WTC11 (cell line): ENCODE data around the gene TNS3.

Experiments used
- CBFB ChIP-seq: sonication (generic); formaldehyde crosslinking; IDR thresholded peaks from 2 replicates; pipeline ENCODE4 v1.8.1; 2022; ENCODE audit warnings: mild to moderate bottlenecking, low read depth, missing genetic modification reagents
- ESRRA ChIP-seq: sonication (generic); formaldehyde crosslinking; IDR thresholded peaks from 2 replicates; pipeline ENCODE4 v1.8.1; 2022; ENCODE audit warnings: mild to moderate bottlenecking, missing genetic modification reagents, borderline replicate concordance
- ETV6 ChIP-seq: sonication (generic); formaldehyde crosslinking; IDR thresholded peaks from 2 replicates; pipeline ENCODE4 v1.8.1; 2022; ENCODE audit warnings: mild to moderate bottlenecking, missing genetic modification reagents
- KAT7 ChIP-seq: sonication (generic); formaldehyde crosslinking; IDR thresholded peaks from 2 replicates; pipeline ENCODE4 v1.8.1; 2023; ENCODE audit warnings: missing genetic modification reagents, mild to moderate bottlenecking, borderline replicate concordance
- RELA ChIP-seq: sonication (generic); formaldehyde crosslinking; IDR thresholded peaks from 2 replicates; pipeline ENCODE4 v1.8.1; 2022; ENCODE audit warnings: missing genetic modification reagents, mild to moderate bottlenecking, borderline replicate concordance
- SMAD4 ChIP-seq: sonication (generic); formaldehyde crosslinking; IDR thresholded peaks from 2 replicates; pipeline ENCODE4 v1.8.0; 2022; ENCODE audit warnings: mild to moderate bottlenecking, missing genetic modification reagents
- TCF7 ChIP-seq: sonication (generic); formaldehyde crosslinking; IDR thresholded peaks from 2 replicates; pipeline ENCODE4 v1.8.0; 2022; ENCODE audit warnings: mild to moderate bottlenecking, low read depth, missing genetic modification reagents, moderate library complexity
- ZBTB21 ChIP-seq: sonication (generic); formaldehyde crosslinking; IDR thresholded peaks from 2 replicates; pipeline ENCODE4 v1.8.1; 2023; ENCODE audit warnings: mild to moderate bottlenecking, missing genetic modification reagents, borderline replicate concordance
- TF ChIP-seq, protein P1 (sequence below): fragments of 200-600 bp; IDR thresholded peaks from 2 replicates; pipeline ENCODE4 v1.8.0; 2022; ENCODE audit warnings: antibody characterized with exemption
- TF ChIP-seq, protein P2 (sequence below): sonication (generic); formaldehyde crosslinking; IDR thresholded peaks from 2 replicates; pipeline ENCODE4 v1.8.1; 2023; ENCODE audit warnings: mild to moderate bottlenecking, missing genetic modification reagents
- TF ChIP-seq, protein P3 (sequence below): sonication (generic); formaldehyde crosslinking; IDR thresholded peaks from 2 replicates; pipeline ENCODE4 v1.8.1; 2022; ENCODE audit warnings: low read depth, missing genetic modification reagents, borderline replicate concordance

DNA sequence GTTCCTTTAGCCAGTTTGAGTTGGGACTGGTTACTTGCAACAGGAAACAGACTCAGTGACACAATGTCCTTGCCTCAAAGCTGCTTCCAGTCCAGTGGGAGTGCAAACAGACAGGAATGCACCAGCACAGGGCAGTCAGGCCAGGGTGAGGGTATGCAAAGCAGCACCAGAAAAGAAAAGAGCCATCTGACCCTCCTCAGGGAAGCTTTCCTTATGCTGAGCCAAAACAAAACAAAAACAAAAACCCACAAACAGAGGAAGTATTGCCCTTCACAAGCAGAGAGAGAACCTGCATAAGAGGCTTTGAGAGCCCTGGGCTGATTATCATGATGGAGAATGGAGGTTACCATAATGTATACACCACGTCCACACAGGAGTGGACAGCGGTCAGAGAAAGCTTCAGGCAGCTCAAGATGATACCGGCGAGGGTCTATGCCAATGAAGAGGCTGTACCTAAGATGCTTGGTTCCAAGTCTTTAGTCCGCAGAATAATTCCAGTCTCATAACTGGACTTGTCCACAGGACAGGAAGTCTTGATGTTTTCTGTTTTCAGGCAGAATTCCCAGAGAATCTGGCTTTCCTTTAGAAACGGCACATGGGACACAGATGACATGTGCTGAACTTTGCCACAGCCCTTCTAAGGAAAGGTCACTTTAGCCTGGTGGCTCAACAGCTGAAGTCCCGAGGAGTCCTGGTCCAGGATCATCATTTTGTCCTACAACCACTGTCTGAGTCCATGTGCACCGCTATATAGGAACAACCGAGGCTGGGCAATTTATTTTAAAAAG lies 263.3 kb downstream of the TNS3 start:
- TF ChIP-seq, protein P1, sequence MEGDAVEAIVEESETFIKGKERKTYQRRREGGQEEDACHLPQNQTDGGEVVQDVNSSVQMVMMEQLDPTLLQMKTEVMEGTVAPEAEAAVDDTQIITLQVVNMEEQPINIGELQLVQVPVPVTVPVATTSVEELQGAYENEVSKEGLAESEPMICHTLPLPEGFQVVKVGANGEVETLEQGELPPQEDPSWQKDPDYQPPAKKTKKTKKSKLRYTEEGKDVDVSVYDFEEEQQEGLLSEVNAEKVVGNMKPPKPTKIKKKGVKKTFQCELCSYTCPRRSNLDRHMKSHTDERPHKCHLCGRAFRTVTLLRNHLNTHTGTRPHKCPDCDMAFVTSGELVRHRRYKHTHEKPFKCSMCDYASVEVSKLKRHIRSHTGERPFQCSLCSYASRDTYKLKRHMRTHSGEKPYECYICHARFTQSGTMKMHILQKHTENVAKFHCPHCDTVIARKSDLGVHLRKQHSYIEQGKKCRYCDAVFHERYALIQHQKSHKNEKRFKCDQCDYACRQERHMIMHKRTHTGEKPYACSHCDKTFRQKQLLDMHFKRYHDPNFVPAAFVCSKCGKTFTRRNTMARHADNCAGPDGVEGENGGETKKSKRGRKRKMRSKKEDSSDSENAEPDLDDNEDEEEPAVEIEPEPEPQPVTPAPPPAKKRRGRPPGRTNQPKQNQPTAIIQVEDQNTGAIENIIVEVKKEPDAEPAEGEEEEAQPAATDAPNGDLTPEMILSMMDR, result no peak
- no peak for TF ChIP-seq ETV6
- no peak for TF ChIP-seq ESRRA
- no peak for TF ChIP-seq RELA (CRISPR knock-in tag)
- no peak for TF ChIP-seq KAT7 (CRISPR knock-in tag)
- no peak for TF ChIP-seq ZBTB21 (CRISPR knock-in tag)
- TF ChIP-seq, protein P2, sequence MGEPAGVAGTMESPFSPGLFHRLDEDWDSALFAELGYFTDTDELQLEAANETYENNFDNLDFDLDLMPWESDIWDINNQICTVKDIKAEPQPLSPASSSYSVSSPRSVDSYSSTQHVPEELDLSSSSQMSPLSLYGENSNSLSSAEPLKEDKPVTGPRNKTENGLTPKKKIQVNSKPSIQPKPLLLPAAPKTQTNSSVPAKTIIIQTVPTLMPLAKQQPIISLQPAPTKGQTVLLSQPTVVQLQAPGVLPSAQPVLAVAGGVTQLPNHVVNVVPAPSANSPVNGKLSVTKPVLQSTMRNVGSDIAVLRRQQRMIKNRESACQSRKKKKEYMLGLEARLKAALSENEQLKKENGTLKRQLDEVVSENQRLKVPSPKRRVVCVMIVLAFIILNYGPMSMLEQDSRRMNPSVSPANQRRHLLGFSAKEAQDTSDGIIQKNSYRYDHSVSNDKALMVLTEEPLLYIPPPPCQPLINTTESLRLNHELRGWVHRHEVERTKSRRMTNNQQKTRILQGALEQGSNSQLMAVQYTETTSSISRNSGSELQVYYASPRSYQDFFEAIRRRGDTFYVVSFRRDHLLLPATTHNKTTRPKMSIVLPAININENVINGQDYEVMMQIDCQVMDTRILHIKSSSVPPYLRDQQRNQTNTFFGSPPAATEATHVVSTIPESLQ, result no peak
- no peak for TF ChIP-seq SMAD4 (CRISPR knock-in tag)
- no peak for TF ChIP-seq TCF7
- TF ChIP-seq CBFB (CRISPR knock-in tag), result no peak
- TF ChIP-seq, protein P3, sequence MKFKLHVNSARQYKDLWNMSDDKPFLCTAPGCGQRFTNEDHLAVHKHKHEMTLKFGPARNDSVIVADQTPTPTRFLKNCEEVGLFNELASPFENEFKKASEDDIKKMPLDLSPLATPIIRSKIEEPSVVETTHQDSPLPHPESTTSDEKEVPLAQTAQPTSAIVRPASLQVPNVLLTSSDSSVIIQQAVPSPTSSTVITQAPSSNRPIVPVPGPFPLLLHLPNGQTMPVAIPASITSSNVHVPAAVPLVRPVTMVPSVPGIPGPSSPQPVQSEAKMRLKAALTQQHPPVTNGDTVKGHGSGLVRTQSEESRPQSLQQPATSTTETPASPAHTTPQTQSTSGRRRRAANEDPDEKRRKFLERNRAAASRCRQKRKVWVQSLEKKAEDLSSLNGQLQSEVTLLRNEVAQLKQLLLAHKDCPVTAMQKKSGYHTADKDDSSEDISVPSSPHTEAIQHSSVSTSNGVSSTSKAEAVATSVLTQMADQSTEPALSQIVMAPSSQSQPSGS (CRISPR knock-in tag), result no peak
